ENCODE data around the gene ING1.

DNA sequence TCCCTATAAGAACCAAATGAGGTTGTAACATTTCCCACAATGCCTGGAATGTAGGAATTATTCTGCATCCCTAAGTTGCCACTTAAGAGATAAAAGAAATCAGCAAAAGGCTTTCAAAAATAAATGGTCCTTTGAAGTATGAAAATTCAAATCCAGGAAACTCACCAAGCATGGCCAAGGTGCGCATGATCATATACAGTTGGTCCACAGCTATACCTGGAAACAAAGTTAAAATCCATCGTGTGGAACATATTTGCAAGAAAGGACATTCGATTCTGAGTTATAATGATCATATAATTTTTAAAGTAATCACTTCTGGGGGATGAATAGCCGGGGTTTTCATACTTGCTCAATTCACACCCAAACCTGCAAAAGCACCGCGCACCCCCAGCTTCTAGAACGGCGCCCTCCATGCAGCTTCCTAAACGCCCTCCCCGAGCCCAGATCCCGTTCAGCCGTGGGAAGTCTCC, 8.1 kb upstream of the ING1 start:
- TF ChIP-seq, protein P1, sequence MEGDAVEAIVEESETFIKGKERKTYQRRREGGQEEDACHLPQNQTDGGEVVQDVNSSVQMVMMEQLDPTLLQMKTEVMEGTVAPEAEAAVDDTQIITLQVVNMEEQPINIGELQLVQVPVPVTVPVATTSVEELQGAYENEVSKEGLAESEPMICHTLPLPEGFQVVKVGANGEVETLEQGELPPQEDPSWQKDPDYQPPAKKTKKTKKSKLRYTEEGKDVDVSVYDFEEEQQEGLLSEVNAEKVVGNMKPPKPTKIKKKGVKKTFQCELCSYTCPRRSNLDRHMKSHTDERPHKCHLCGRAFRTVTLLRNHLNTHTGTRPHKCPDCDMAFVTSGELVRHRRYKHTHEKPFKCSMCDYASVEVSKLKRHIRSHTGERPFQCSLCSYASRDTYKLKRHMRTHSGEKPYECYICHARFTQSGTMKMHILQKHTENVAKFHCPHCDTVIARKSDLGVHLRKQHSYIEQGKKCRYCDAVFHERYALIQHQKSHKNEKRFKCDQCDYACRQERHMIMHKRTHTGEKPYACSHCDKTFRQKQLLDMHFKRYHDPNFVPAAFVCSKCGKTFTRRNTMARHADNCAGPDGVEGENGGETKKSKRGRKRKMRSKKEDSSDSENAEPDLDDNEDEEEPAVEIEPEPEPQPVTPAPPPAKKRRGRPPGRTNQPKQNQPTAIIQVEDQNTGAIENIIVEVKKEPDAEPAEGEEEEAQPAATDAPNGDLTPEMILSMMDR (IDR thresholded peaks at IDR 0.05) = no peak
- TF ChIP-seq POLR2A (IDR thresholded peaks at IDR 0.05) = no peak

Measured in adrenal gland (tissue), 5 donors.